ENCODE data around the gene BAIAP3.

BAIAP3 gene

GRCh38 chr16:1330931-1331711 is 2.3 kb upstream of the BAIAP3 start:
- FAIRE-seq (no peak), DNase-seq (ENCODE audit: insufficient read length, low spot score) (no peak)

DNA sequence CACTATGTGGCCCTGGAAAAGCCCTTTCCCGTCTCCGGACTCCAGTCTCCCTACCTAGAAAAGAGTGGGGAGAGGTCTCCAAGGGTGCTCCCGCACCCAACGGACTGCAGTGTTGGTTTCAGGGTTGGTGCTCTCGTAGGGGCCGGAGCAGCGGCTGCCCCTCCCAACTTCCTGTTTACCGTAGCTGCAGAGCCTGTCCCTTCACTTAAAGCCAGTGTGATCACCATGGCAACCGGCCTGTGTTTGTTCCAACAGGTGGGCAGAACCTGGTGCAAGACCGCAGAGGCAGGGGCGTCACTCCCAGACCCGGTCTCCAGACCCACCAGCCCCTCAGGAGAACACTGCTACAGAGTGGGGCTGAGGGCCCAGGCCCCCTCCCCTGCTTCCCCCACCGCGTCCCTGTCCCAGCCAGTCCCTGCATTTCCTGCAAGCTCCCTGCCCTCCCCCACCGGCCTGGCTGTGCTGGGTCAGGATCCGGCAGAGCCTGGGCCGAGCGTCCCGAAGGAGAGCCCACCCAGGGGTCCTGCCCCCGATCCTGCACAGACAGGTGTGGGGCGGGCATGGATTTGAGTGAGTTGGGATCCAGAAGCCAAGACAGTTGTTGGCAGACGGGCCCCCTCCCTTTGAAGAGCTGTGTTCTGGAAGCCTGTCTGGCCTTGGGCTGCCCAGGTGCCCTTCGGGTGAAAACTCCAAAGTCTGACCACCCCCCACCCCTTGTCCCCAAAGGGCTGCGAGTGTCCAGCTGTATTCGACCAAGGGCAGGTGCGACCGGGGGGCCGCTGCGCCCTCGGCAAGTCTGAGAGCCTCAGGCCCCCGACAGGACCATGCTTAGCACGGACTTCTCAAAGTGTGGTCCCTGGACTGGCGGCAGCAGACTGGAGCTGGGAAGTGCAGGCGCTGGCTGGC is 1.5 kb upstream of the BAIAP3 start:
- DNase-seq (ENCODE audit: insufficient read length, low spot score) (peak; percentile 96), FAIRE-seq (peak; percentile 92)

DNA sequence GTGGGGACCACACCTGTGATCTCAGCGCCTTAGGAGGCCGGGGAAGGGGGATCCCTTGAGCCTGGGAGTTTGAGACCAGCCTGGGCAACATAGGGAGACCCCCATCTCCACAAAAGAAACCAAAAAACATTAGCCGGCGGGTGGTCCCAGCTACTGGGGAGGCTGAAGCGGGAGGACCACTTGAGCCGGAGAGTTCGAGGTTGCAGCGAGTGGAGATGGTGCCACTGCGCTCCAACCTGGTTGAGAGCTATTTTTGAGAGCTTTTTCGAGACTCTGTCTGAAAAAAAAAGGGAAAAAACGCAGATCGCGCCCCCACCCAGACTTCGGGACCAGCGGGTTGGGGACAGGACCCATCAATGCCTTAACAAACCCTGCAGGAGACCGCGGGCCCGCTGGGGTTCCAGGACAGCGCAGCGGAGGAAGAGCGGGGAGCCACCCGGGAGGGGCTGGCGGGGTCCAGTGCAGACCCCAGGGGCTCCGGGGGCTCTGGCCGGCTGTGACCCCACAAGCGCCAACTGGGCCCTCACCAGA is 762 bp upstream of the BAIAP3 start:
- no peak for DNase-seq (ENCODE audit: insufficient read length, low spot score)
- no peak for FAIRE-seq

GRCh38 chr16:1333854-1334700 is 632 bp downstream of the BAIAP3 start:
- FAIRE-seq = no peak
- no peak for DNase-seq (ENCODE audit: insufficient read length, low spot score)

DNA sequence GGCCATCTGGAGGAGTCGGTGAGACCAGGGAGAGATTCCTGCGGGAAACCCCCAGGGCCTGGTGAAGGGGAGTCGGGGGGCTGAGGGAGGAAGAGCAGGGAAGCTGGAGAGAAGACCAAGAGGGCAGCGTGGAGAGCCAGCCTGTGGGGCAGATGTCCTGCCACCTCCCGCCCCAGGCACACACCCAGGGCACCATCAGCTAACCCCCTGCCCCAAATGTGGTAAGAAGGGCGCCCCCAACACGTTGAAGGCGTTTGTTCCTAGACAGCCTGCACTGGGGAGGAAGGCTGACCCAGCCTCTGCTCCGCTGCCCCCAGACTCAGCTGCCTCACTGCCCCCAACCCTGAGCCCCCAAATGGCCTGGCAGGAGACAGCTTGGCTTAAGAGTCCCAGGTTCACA is 1.3 kb downstream of the BAIAP3 start:
- no peak for FAIRE-seq
- no peak for DNase-seq (ENCODE audit: insufficient read length, low spot score)

DNA sequence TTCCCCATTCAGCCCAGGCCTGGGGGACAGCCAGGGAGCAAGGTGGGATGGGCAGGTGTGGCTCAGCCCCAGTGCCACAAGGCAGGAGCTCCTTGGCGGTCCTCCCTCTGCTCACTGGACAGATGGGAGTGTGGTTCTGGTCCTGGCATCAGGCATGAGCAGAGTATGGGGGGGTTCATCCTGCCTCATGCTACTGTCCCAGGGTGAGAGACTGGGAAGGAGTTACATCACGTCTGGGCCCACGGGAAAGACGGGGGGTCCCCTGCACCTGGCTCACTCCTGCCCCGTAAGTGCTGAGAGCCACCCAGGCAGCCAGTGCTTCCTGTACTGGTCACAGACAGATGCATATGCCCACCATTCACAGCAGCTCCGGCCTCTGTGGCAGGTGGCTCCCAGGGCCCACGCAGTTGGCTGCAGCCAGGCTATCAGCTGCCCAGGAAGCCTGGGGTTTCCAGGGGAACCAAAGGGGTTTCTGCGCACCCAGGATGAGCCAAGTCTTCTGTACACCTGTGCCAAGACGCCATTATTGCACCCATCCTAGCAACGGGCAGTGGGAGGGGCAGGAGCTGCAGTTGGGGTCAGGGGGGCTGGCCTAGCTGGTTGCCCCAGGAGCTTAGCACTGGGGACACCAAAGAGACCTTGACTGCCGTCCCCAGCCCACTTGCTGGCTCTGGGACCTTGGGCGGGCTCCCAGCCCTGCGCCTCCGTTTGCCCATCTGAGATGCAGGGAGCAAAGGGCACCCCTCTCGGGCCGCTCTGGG is 1.9 kb downstream of the BAIAP3 start:
- DNase-seq (ENCODE audit: insufficient read length, low spot score) (no peak), FAIRE-seq (no peak)

DNA sequence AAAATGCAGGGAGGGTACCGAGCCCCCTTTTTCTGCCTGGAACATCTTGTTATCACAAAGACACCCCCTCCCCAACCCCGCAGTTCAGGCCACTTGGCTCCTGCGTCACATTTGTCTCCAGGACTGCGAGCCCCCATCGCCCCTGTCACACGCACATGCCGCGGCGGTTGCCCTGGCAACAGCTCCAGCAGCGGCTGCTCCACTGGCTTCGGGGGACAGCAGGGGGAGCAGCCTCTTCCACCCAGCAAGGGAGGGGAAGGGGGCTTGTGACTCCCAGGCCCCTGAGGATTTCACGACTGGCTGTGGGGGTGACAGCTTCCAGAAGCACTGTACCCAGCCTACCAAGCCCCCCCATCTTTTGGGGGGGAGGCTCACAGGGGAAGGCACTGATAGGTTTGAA is 2.6 kb downstream of the BAIAP3 start:
- FAIRE-seq (no peak), DNase-seq (ENCODE audit: insufficient read length, low spot score) (no peak)

GRCh38 chr16:1336619-1337018 is 3.2 kb downstream of the BAIAP3 start:
- DNase-seq (ENCODE audit: insufficient read length, low spot score) (no peak), FAIRE-seq (no peak)

DNA sequence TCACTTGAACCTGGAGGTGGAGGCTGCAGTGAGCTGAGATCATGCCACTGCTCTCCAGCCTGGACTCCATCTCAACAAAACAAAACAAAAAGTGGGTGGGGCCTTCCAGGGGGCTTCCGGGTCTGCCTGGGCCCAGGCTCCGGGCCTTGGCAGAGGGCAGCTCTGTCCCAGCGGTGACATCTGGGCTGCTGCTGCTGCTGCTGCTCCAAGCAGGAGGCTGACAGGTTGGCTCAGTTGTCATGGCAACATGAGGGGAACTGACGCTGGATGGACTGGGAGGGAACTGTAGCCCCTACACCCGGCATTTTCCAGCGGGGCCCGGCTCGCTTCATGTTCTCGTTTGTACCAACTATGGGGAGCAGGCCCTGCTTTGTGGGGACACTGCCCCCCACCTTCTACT is 4.0 kb downstream of the BAIAP3 start:
- no peak for FAIRE-seq
- no peak for DNase-seq (ENCODE audit: insufficient read length, low spot score)

DNA sequence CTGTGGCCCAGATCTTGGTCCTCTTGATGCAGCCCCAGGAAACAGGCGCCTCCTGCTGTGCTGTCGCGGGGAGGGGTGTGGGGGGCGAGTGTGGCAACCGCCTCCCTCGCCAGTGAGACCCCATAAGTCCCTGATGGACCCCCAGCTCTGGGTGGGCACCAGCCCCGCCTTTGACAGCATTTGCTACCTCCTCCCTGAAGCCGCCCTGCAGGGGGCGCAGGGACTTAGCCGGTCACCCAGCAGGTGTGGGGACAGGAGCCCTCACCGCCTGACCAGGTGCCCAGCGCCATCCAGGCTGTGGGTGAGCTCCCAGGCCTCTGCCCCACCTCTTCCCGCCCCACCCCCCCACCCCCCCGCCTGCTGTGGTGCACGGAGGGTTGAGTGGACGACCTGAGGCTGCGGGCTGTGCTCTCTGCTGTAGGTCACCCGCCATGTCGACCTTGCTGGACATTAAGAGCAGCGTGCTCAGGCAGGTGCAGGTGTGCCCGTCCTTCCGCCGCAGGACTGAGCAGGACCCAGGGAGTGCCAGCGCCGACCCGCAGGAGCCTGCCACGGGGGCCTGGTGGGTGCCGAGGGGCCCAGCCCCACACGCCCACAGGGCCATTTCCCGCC is 4.8 kb downstream of the BAIAP3 start:
- DNase-seq (ENCODE audit: insufficient read length, low spot score) = no peak

DNA sequence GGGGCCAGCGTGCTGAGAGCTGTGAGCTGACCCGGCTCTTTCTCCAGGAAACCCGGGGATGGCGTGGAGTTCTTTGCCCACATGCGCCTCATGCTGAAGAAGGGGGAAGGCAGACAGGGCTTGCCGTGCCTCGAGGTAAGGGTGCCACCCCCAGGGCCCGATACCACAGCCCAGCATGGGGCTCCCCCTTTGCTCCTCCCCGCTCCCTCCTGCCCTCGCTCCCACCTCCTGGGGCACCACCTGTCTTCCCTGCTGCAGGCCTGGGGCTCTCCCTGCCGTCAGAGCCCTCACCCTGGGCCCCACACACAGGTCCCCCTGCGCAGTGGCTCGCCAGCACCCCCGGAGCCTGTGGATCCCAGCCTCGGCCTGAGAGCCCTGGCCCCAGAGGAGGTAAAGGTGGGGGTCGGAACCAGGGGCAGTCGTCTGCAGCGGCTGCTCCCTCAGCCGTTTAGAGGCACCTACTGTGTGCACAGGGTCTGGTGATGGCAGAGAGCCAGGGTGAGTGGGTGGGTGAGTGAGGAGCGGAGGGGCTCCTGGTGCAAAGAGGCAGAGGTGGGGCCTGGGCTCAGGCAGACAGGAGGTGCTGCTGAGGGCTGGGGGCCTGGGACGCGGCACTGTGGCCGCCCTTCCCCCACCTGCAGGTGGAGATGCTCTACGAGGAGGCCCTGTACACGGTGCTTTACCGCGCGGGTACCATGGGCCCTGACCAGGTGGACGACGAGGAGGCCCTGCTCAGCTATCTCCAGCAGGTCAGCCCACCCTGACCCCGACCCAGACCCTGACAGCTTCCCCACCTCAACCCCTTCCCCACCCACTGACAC is 5.6 kb downstream of the BAIAP3 start:
- DNase-seq (ENCODE audit: insufficient read length, low spot score) = no peak
- no peak for FAIRE-seq

More for the DNA sequence above, 4.8 kb downstream of the BAIAP3 start:
- FAIRE-seq = no peak

DNA sequence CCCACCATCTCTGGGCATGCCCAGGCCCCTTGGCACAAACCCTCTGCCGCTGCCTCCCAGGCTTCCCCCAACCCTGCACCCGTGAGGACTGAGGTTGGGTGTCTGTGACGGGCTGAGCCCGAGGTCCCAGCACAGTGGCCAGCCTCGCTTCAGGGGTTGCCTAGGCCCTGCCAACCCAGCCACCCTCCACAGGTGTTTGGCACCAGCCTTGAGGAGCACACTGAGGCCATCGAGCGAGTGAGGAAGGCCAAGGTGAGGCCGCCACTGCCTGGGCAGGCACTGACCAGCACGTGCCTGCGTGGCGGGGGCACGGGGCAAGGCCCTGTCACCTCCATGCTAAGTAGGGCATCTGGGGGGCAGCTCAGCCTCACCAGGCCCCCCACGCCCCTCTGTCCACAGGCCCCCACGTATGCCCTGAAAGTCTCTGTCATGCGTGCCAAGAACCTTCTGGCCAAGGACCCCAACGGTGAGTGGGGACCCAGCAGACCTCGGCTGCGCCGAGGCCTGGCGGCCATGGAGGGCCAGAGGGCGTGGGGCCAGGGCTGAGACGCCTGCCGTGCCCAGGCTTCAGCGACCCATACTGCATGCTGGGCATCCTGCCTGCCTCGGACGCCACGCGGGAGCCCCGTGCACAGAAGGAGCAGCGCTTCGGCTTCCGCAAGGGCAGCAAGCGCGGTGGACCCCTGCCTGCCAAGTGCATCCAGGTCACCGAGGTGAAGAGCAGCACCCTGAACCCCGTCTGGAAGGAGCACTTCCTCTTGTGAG is 7.5 kb downstream of the BAIAP3 start:
- FAIRE-seq (no peak), DNase-seq (ENCODE audit: insufficient read length, low spot score) (no peak)

DNA sequence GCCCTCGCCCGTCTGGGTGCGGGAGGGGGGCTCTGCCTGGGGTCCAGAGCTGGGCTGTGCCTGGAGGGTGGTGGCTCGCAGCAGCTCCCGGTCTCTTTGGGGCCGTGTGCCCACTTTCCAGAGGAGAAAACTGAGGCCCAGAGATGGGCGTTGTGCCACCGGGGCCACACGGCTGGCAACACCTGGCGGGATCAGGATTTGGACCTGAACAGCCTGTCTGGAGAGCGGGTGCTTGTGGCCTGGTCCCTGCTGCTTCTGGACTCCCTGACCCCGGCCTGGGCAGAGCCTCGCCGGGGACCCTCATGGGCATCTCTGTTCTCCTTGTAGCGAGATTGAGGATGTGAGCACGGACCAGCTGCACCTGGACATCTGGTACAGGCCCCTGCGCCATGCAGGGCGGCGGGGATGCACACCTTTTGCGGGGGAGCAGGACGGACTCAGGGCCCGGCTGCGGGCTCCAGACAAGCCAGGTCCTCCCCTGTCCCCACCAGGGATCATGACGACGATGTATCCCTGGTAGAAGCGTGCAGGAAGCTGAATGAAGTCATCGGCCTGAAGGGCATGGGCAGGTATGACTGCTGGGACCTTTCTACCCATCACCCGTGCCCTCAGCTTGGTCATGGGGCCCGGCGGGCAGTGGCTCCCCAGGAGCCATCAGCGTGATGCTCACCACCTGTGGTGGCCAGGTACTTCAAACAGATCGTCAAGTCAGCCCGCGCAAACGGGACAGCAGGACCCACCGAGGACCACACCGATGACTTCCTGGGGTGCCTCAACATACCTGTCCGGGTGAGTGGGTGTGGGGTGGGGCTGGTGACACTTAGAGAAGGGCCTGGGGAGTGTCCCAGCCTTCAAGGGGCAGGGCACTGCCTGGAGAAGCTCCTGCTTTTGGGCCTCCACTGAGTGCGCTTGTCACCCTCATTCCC is 8.3 kb downstream of the BAIAP3 start:
- no peak for DNase-seq (ENCODE audit: insufficient read length, low spot score)
- no peak for FAIRE-seq

DNA sequence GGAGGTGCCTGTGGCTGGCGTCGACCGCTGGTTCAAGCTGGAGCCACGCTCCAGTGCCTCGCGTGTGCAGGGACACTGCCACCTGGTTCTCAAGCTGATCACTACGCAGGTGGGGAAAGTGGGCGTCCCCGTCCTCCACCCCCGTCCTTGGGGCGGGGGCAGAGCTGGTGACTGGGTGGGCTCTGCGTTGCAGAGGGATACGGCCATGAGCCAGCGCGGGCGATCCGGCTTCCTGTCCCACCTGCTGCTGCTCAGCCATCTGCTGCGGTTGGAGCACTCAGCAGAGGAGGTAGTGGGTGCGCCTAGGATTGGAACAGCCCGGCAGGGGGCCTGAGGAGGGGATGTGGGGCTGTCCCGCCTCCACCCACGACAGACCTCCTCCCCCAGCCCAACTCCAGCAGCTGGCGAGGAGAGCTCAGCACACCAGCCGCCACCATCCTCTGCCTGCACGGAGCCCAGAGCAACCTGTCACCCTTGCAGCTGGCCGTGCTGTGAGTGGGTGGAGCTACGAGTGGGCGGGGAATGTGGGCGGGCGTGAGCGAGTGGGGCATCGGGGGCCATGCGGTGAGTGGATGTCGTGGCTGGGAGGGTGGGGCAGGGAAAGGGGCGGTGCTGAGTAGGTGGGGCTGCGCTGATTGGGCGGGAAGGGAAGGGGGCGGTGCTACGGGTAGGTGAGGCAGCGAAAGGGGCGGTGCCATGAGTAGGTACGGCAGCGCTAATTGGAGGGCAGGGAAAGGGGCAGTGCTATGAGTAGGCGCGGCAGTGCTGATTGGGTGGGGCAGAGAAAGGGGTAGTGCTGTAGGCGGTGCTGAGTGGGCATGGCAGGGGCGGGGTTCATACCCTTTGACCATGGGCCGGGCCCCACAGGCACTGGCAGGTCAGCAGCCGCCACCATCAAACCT is 9.3 kb downstream of the BAIAP3 start:
- FAIRE-seq (peak; percentile 99), DNase-seq (ENCODE audit: insufficient read length, low spot score) (peak; percentile 100)

- FAIRE-seq = no peak
- DNase-seq (ENCODE audit: insufficient read length, low spot score) = no peak
These were observed 10.2 kb downstream of the BAIAP3 start for GRCh38 chr16:1343428-1344242.
